SK-N-SH (cell line): ENCODE measurements around the gene CATSPERE. TPM values are rescaled to one million over a fixed set of nuclear protein-coding genes. Genes with fewer than 3 reads are reported as not detected.

ENCODE experiments used
- CTCF ChIA-PET: fragments of 300-600, 350-600 bp; formaldehyde crosslinking; extraction: SDS; loops from one replicate; lab custom pipeline; 2021; lab: Yijun Ruan, JAX
- POLR2A ChIA-PET: fragments of 350-600 bp; sonication (Branson Sonifier 250); formaldehyde crosslinking; extraction: SDS; loops from one replicate; lab custom pipeline; 2020; ENCODE audit warnings: antibody characterized with exemption, inconsistent platforms; lab: Yijun Ruan, JAX
- DNase-seq: peaks from one replicate; pipeline ENCODE4 v3.0.0; 2012
- H2AFZ ChIP-seq: fragments of 200-600 bp; sonication (generic); 2 replicates; pipeline ENCODE4 v1.8.1; 2016; ENCODE audit warnings: antibody characterized with exemption, mild to moderate bottlenecking, low read depth
- H3F3A ChIP-seq: fragments of 200-600 bp; sonication (generic); replicated peaks from 2 replicates; pipeline ENCODE3; 2016; ENCODE audit warnings: antibody characterized with exemption, mild to moderate bottlenecking; ENCODE audit not compliant: insufficient read depth
- H3K27ac ChIP-seq, 2 experiments: fragments of 200-500 bp in 1 of 2; fragments of 200-600 bp in 1 of 2; sonication (Bioruptor generic) in 1 of 2; sonication (generic), shearing (Covaris generic) in 1 of 2; 2 replicates each; pipeline versions ENCODE4 v1.5.1 to v1.6.1; 2014 to 2016; ENCODE audit warnings: low read depth in 2 of 2, inconsistent platforms in 1 of 2, low read length in 1 of 2, mild to moderate bottlenecking in 1 of 2, mixed read lengths in 1 of 2
- H3K27me3 ChIP-seq: fragments of 200-600 bp; sonication (generic), shearing (Covaris generic); 2 replicates; pipeline ENCODE4 v1.6.1; 2016; ENCODE audit warnings: mixed run types; ENCODE audit not compliant: insufficient read depth
- H3K36me3 ChIP-seq, 2 experiments: fragments of 200-500 bp in 1 of 2; fragments of 200-600 bp in 1 of 2; sonication (Bioruptor generic) in 1 of 2; sonication (generic) in 1 of 2; replicated peaks in 1 of 2; 2 replicates each; pipeline versions ENCODE3 to v1.5.1; 2014 to 2016; ENCODE audit warnings: low read length in 1 of 2, mild to moderate bottlenecking in 1 of 2; ENCODE audit not compliant: insufficient read depth in 2 of 2, control insufficient read depth in 1 of 2
- H3K4me1 ChIP-seq, 2 experiments: fragments of 200-500 bp in 1 of 2; fragments of 200-600 bp in 1 of 2; sonication (Bioruptor generic) in 1 of 2; sonication (generic), shearing (Covaris generic) in 1 of 2; 2 replicates each; pipeline versions ENCODE4 v1.5.1 to v1.6.1; 2014 to 2016; ENCODE audit warnings: low read depth in 1 of 2, low read length in 1 of 2, mixed run types in 1 of 2; ENCODE audit not compliant: insufficient read depth in 2 of 2, control insufficient read depth in 1 of 2
- H3K4me2 ChIP-seq: fragments of 200-600 bp; sonication (generic), shearing (Covaris generic); 2 replicates; pipeline ENCODE4 v1.6.1; 2017; ENCODE audit warnings: mixed run types
- H3K4me3 ChIP-seq, 2 experiments: fragments of 200-500 bp in 1 of 2; fragments of 200-600 bp in 1 of 2; sonication (Bioruptor generic) in 1 of 2; sonication (generic), shearing (Covaris generic) in 1 of 2; 2 replicates each; pipeline versions ENCODE4 v1.5.1 to v1.8.1; 2014 to 2016; ENCODE audit warnings: low read depth in 2 of 2, inconsistent platforms in 1 of 2, low read length in 1 of 2, mild to moderate bottlenecking in 1 of 2, mixed read lengths in 1 of 2, moderate library complexity in 1 of 2
- H3K79me2 ChIP-seq: fragments of 200-600 bp; sonication (generic); 2 replicates; pipeline ENCODE4 v1.8.1; 2017; ENCODE audit warnings: mild to moderate bottlenecking; ENCODE audit not compliant: insufficient read depth
- H3K9ac ChIP-seq: fragments of 200-600 bp; sonication (generic); 2 replicates; pipeline ENCODE4 v1.6.1; 2017; ENCODE audit warnings: mixed run types
- H3K9me2 ChIP-seq: fragments of 200-600 bp; sonication (generic); 2 replicates; pipeline ENCODE4 v1.6.1; 2017; ENCODE audit warnings: mixed run types
- H3K9me3 ChIP-seq: fragments of 200-600 bp; sonication (generic); 2 replicates; pipeline ENCODE4 v1.6.1; 2017; ENCODE audit warnings: mixed run types, mild to moderate bottlenecking, moderate library complexity
- H4K20me1 ChIP-seq: fragments of 200-600 bp; sonication (generic); 2 replicates; pipeline ENCODE4 v1.6.1; 2017; ENCODE audit warnings: mild to moderate bottlenecking, mixed run types; ENCODE audit not compliant: insufficient read depth
- EZH2phosphoT487 ChIP-seq: fragments of 200-600 bp; sonication (generic); IDR thresholded peaks from 2 replicates; pipeline ENCODE4 v1.6.1; 2017; ENCODE audit warnings: low read depth, mixed run types, mild to moderate bottlenecking, antibody characterized with exemption, moderate library complexity, borderline replicate concordance
- FOXJ3 ChIP-seq: sonication (generic); formaldehyde crosslinking; IDR thresholded peaks from 2 replicates; pipeline ENCODE4 v1.5.1; 2020; ENCODE audit warnings: mild to moderate bottlenecking, missing genetic modification reagents
- GABPA ChIP-seq: IDR thresholded peaks from 2 replicates; pipeline ENCODE4 v1.4.0; 2012; ENCODE audit warnings: low read depth, mild to moderate bottlenecking
- IRF3 ChIP-seq: fragments of 150-350 bp; IDR thresholded peaks from 2 replicates; pipeline ENCODE4 v1.6.1; 2016; ENCODE audit warnings: mild to moderate bottlenecking, low read depth, low read length
- JUND ChIP-seq: IDR thresholded peaks from 2 replicates; pipeline ENCODE4 v1.4.0; 2012
- MEF2A ChIP-seq: IDR thresholded peaks from 2 replicates; pipeline ENCODE4 v1.4.0; 2012; ENCODE audit warnings: low read depth, borderline replicate concordance
- PBX3 ChIP-seq: IDR thresholded peaks from 2 replicates; pipeline ENCODE4; 2012
- RCOR1 ChIP-seq: fragments of 150-350 bp; IDR thresholded peaks from 2 replicates; pipeline ENCODE4 v1.6.1; 2017; ENCODE audit warnings: antibody characterized with exemption, low read length
- REST ChIP-seq: IDR thresholded peaks from 2 replicates; pipeline ENCODE4 v1.6.1; 2012; ENCODE audit warnings: mild to moderate bottlenecking, low read depth, low read length, moderate library complexity
- SIN3A ChIP-seq: IDR thresholded peaks from 2 replicates; pipeline ENCODE4 v1.6.1; 2012; ENCODE audit warnings: low read depth, mild to moderate bottlenecking, low read length, moderate library complexity, borderline replicate concordance
- SMC3 ChIP-seq: IDR thresholded peaks from 2 replicates; pipeline ENCODE4 v1.6.1; 2012; ENCODE audit warnings: low read depth, low read length, improper control_type of control experiment
- TAF1 ChIP-seq: IDR thresholded peaks from 2 replicates; pipeline ENCODE4 v1.6.1; 2012; ENCODE audit warnings: low read depth, mild to moderate bottlenecking, low read length, moderate library complexity, borderline replicate concordance
- TCF12 ChIP-seq: IDR thresholded peaks from 2 replicates; pipeline ENCODE4 v1.4.0; 2012
- TEAD4 ChIP-seq: IDR thresholded peaks from 2 replicates; pipeline ENCODE4 v1.4.0; 2012; ENCODE audit warnings: mild to moderate bottlenecking, borderline replicate concordance; ENCODE audit not compliant: insufficient read depth
- YY1 ChIP-seq: IDR thresholded peaks from 2 replicates; pipeline ENCODE4 v1.4.0; 2012; ENCODE audit warnings: low read depth, mild to moderate bottlenecking
- WGBS: methylation state at CpG from one replicate; pipeline ENCODE4 v1.1.6; 2017; ENCODE audit warnings: low lambda C conversion rate; 5-methylcytosine and 5-hydroxymethylcytosine counted together
- polyA plus RNA-seq, 3 experiments: library from polyadenylated mRNA; depleted of rRNA; stranded (reverse); fragments of >200 nt; gene quantifications; 2 replicates each; pipeline ENCODE4 v1.2.3, GENCODE V29; 2012
- TF ChIP-seq, protein P1 (sequence below): fragments of 200-600 bp; sonication (generic); IDR thresholded peaks from 2 replicates; pipeline ENCODE4 v1.6.1; 2017; ENCODE audit warnings: antibody characterized with exemption, mild to moderate bottlenecking, moderate library complexity
- TF ChIP-seq, protein P2 (sequence below): IDR thresholded peaks from 2 replicates; pipeline ENCODE4 v1.4.0; 2012; ENCODE audit warnings: low read depth, borderline replicate concordance

CATSPERE gene
- polyA plus RNA-seq, 1 of the 3 experiments (the other 2 are of a cell fraction) = 0.30 TPM

- Histone ChIP-seq H3K27ac (peak overlapping the region; percentile 82 to 95; a peak in 1 of 4 replicates), H2AFZ (no peak overlapping the region), H3F3A (peaks cover 28% of the 10 kb centered on the region), H3K79me2 (peaks cover 86% of the 10 kb centered on the region), H3K4me1 (peaks cover 42 to 51% of the 10 kb centered on the region in 2 experiments; a peak in 3 of 4 replicates), H3K36me3 (peaks cover 27 to 37% of the 10 kb centered on the region in 2 experiments), H3K9ac (no peak overlapping the region), H4K20me1 (peaks cover 5% of the 10 kb centered on the region; the same call in 1 of the 2 replicates), H3K9me3 (no peaks in the 10 kb centered on the region), H3K9me2 (no peaks in the 10 kb centered on the region), H3K4me2 (0 out of 2 replicates have a peak overlapping the region, but pooled peaks have one; percentile 26), H3K4me3 (no peak overlapping the region), H3K27me3 (no peaks in the 10 kb centered on the region)
- TF ChIP-seq SIN3A (no peak), IRF3 (no peak), FOXJ3 (no peak), TEAD4 (no peak)
- ChIA-PET POLR2A (interaction anchor here (1.0 kb wide), 1 partner anchor 14 kb away, joined by 4 read pairs; the partner anchor contains the start of gene CATSPERE), CTCF (interaction anchor here (0.7 to 0.8 kb wide), 2 partner anchors 15 to 206 kb away, joined by 3 read pairs; no protein-coding TSS in a partner anchor)
- DNase-seq = no peak
- WGBS = 93% methylated on average over 2 of the region's 2 CpGs
These were observed 13.5 kb upstream of the CATSPERE start for GRCh38 chr1:244447552-244447951.

DNA sequence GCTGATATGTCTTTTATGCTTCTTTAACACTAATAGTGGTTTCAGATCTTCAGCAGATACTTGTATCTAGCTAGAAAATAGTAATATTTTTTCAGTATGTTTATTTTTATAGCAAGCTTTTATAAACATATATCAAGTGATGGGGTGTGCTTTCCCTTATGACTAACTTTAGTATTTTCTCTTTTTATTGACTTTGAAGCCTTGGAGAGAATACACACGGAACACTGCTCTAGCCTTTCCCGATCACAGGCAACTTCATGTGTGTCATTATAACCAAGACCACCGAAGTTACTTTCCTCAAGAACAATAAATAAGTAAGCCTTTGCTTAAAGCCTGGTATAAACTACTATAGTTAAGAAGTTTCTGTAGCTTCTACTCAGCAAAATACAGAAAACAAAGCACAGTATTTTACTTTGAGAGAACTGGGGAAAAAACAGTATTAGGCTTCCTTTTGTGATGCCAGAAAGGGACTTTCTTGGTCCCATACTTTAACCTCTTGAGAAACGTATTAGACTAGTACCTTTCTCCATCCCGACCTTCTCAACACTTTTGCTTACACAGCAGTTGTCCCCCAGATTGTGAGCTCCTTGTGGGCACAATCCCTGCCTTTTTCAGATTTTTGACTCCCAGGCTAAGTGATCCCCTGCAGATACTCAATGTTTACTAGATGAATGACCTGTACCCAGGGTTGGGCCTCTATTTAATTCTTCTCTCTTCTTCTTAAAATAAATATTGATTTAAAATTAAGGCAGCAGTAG is 12.6 kb upstream of the CATSPERE start:
- WGBS = 89% methylated on average over 5 of the region's 5 CpGs
- CTCF ChIA-PET = interaction anchor here (0.6 to 1.4 kb wide), 3 partner anchors 18 to 155 kb away, joined by 3 to 6 read pairs (median 4); no protein-coding TSS in a partner anchor
- TF ChIP-seq MEF2A (no peak), FOXJ3 (no peak), JUND (no peak), GABPA (no peak), SMC3 (no peak), REST (no peak), RCOR1 (no peak), TCF12 (no peak), YY1 (no peak), TAF1 (no peak), EZH2phosphoT487 (no peak), PBX3 (no peak)
- TF ChIP-seq, protein P1, sequence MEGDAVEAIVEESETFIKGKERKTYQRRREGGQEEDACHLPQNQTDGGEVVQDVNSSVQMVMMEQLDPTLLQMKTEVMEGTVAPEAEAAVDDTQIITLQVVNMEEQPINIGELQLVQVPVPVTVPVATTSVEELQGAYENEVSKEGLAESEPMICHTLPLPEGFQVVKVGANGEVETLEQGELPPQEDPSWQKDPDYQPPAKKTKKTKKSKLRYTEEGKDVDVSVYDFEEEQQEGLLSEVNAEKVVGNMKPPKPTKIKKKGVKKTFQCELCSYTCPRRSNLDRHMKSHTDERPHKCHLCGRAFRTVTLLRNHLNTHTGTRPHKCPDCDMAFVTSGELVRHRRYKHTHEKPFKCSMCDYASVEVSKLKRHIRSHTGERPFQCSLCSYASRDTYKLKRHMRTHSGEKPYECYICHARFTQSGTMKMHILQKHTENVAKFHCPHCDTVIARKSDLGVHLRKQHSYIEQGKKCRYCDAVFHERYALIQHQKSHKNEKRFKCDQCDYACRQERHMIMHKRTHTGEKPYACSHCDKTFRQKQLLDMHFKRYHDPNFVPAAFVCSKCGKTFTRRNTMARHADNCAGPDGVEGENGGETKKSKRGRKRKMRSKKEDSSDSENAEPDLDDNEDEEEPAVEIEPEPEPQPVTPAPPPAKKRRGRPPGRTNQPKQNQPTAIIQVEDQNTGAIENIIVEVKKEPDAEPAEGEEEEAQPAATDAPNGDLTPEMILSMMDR = no peak
- TF ChIP-seq, protein P2, sequence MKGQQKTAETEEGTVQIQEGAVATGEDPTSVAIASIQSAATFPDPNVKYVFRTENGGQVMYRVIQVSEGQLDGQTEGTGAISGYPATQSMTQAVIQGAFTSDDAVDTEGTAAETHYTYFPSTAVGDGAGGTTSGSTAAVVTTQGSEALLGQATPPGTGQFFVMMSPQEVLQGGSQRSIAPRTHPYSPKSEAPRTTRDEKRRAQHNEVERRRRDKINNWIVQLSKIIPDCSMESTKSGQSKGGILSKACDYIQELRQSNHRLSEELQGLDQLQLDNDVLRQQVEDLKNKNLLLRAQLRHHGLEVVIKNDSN = no peak

More for the DNA sequence above, 12.6 kb upstream of the CATSPERE start:
- Histone ChIP-seq H4K20me1 (peaks cover 5% of the 10 kb centered on the region; the same call in 1 of the 2 replicates), H2AFZ (no peak overlapping the region), H3K36me3 (peaks cover 25 to 36% of the 10 kb centered on the region in 2 experiments), H3K79me2 (peaks cover 77% of the 10 kb centered on the region), H3K27me3 (no peaks in the 10 kb centered on the region), H3F3A (peaks cover 28% of the 10 kb centered on the region), H3K9me2 (no peaks in the 10 kb centered on the region), H3K9me3 (no peaks in the 10 kb centered on the region), H3K4me3 (no peak overlapping the region; a peak in 1 of 4 replicates), H3K27ac (peak overlapping the region in 1 of 2 experiments; percentile 2; a peak in 1 of 4 replicates), H3K9ac (no peak overlapping the region), H3K4me2 (peak overlapping the region; percentile 89; the same call in 1 of the 2 replicates), H3K4me1 (peaks cover 42 to 49% of the 10 kb centered on the region in 2 experiments; a peak in 3 of 4 replicates)
- no peak for DNase-seq
- POLR2A ChIA-PET = no interaction called here
